Kasumi-1 (cell line): ENCODE measurements around the gene MAFG.

ENCODE experiments used
- DNase-seq, 2 experiments: peaks; one replicate each; lab custom pipeline; 2025; lab: John Stamatoyannopoulos, UW

Gene MAFG

GRCh38 chr17:81898029-81898866 lies 29.3 kb downstream of the MAFG start:
- DNase-seq: no peak

DNA sequence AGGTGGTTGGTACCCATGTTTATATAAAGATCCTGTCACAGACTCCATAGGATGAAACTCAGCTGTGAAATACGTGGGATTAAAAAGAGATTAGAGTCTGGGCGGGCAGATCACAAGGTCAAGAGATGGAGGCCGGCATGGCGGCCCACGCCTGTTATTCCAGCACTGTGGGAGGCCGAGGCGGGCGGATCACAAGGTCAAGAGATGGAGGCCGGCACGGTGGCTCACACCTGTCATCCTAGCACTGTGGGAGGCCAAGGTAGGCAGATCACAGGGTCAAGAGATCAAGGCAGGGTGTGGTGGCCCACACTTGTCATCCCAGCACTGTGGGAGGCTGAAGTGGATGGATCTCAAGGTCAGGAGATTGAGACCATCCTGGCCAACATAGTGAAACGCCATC lies 32.1 kb downstream of the MAFG start:
- no peak for DNase-seq

DNA sequence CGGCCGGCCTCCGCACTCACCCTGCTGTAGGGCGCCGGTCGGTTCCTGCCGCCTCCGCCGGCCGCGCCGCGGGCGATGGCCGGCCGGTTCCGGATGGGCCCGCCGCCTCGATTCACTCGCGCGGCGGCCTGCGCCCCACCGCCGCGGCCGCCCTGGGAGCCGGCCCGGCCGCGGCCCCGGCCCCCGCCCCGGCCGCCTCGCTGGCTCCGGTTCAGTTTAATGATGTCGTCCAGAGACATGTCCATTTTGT lies 36.3 kb downstream of the MAFG start:
- no peak for DNase-seq

GRCh38 chr17:81890447-81891302 lies 36.9 kb downstream of the MAFG start:
- DNase-seq: no peak

- DNase-seq: no peak
Observed at GRCh38 chr17:81889602-81890001, 37.9 kb downstream of the MAFG start.

GRCh38 chr17:81888988-81889595 lies 38.4 kb downstream of the MAFG start:
- no peak for DNase-seq

- no peak for DNase-seq
Observed at GRCh38 chr17:81888105-81888987, 39.2 kb downstream of the MAFG start.

DNA sequence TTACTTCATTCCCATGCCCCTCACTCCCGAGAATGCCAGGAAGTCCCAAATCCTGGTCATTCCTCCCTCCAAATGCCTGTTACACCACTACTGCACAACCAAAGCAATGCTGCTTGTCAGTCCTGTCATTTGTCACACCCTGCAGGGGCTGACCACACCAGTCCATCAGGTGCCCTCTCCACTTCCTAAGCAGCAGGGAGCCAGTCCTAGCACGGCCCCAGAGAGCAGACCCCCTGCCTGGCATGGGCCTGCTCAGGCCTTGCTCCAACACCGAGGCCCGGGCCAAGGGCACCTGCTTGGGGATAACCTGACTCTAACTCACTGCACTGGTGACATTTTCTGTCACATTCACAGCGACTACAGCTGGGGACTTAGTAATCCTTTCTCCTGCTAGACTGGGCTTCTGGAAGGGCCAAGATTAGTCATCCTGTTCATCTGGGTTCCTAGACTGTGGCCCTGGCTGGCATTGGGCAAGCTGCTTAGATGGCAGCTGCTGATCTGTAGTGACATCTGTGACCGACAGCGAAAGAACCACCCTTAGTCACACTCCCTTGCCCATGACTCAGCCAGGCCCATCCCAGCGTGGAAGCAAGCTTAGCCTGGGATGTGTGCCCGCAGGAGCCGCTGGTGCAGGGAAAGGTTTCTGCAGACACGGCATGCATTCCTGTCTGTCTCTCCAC lies 41.5 kb downstream of the MAFG start:
- no peak for DNase-seq

- no peak for DNase-seq
Observed at GRCh38 chr17:81885454-81885853, 42.1 kb downstream of the MAFG start.

DNA sequence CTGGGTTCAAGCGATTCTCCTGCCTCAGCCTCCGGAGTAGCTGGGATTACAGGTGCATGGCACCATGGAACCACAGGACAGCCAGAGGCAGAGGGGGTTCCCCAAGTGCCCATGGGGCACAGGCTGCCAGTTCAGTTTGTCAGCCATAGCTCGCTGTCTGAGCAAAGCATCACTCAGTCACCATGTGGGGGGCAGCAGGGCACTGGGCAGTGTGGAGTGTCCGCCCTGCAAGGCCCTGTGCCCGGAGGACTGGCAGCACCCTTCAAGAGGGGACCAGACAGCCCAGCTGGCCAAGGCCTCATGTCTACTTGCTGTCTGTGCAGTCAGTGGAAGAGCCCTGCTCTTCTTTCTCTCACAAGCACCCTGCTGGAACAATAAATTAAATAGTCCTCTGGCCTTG lies 42.6 kb downstream of the MAFG start:
- DNase-seq: no peak

DNA sequence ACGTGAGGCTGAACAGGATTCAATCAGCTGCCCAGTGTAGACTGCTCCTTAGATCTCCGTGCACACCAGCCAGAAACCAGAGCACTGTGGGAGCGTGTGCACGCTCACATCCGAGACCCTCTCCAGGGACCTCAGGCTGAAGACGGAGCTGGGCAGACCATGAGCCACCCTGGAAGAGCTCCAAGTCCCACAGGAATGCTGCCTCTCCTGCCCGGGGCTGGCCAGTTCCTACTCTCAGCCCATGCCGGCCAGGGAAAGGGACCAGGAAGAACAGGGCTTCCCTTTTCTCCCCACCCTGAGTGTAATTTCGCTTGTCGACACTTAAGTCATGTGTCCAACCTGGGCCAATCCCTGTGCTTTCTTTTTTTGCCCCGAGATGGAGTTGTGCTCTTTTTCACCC lies 43.0 kb downstream of the MAFG start:
- no peak for DNase-seq

DNA sequence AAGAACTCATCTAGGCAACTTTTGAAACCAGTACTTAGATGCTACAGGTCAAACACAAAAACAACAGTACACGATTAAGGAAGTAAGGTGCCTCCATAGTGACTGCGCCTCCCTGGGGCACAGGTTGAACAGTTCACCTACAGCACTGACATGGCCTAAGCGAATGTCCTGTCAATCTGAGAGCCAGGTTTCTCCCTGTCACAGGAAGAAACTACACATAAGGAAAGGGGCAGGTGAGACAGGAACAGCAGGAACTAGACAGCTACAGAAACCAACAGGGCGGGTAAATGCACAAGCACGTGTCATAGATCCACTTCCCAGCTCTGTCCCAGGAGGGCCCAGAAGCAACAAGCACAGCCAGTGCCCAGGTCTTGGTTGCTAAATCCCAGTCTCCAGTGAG lies 48.4 kb downstream of the MAFG start:
- no peak for DNase-seq

DNA sequence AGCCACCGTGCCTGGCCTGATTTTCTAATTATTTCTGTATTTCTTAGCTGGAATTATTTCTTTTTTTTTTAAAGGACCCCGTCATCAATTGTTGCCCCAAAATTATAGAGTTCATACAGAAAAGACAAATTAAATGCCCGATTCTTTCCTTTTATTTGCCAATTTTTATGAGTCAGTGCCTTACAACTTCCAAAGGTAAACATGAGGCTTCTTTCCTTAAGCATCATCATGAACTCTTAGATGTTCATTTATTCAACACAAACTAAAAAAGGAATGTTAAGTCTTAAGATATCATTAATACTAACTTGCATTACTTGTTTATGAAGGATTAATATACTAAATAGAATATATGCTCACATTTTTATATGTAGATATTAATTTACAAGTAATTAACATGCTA lies 49.2 kb downstream of the MAFG start:
- no peak for DNase-seq

GRCh38 chr17:81877569-81877968 lies 50.0 kb downstream of the MAFG start:
- no peak for DNase-seq

DNA sequence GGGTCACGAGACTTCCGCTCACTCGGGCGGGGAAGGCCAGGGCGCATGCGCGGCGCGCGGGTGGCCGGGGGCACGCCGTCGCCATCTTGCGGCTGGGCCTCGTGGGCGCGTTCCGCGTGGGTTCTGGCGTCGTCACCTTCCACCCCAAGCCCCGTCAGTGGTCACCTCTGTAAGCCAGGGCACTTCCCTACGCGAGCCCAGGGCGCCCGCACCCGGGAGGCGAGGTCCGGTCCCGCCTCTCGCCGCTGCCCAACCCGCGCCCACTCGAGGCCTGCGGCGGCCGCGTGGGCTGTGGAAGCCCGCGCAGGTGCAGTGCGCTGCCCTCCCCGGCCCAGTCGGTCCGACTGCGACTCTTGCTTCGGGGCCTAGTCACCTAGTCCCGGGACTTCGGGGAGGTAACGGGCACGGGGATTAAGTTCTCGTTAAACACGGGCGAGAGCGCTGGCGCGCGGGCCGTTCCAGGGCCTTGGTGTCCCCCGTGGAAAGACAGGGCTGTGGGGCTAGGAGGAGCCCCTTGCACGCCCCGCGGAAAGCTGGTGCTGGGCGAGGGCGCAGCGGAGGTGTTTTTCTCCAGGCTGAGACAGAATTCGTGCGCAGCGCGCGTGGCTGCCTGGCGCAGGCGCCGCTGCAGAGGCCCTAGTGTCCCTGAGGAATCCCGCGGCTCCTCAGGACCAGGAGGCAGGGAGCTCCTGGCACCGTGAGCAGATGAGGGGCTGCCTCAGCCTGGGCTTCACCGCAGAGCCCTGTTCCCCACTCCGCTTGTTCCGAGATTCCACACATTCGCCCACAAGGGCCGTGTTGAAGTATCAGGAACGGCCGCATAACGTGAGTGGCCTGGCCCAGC lies 55.9 kb downstream of the MAFG start:
- DNase-seq: peak; percentile 65 to 88

GRCh38 chr17:81870981-81871386 lies 56.6 kb downstream of the MAFG start, which contains the start of gene ARHGDIA:
Gene ARHGDIA, minus strand, starts transcription at chr17:81871337. Its CDS starts 1,407 bp downstream, at chr17:81869930.
- DNase-seq: peak in 1 of 2 experiments; percentile 87

- DNase-seq: peak; percentile 32 to 47
Observed at GRCh38 chr17:81870131-81870980, 57.2 kb downstream of the MAFG start.

GRCh38 chr17:81869221-81870130 lies 58.1 kb downstream of the MAFG start:
- peak; percentile 33 to 36 for DNase-seq
